GM18526 (cell line): ENCODE results near the gene AUTS2.

Experiments
- POLR2A ChIP-seq: IDR thresholded peaks from 3 replicates; pipeline ENCODE4 v1.6.1; 2011; ENCODE audit not compliant: insufficient read length; ENCODE audit errors: extremely low read depth

Gene AUTS2

GRCh38 chr7:70189776-70190175, 591.5 kb downstream of the AUTS2 start:
- TF ChIP-seq POLR2A = no peak

- TF ChIP-seq POLR2A = no peak
Observed at GRCh38 chr7:70190281-70190680, 592.0 kb downstream of the AUTS2 start.

DNA sequence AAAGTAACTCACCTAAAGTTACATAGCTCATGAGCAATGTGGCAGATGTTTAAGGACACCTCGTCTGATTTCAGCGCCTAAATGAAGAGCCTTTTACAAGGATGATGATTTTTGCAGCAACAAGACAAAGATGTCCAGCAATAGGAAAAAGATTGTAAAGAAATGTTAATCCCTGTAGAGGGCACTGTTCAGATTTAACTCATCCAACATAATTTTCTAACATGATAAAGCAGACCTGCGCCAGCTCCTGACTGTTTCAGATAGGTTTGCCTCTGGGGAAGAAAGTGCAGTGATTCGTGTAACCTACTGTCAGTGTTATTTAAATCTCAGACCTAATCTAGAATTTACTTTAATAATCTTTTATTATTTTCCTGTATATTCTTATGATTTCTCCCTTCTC, 595.2 kb downstream of the AUTS2 start:
- TF ChIP-seq POLR2A = no peak

DNA sequence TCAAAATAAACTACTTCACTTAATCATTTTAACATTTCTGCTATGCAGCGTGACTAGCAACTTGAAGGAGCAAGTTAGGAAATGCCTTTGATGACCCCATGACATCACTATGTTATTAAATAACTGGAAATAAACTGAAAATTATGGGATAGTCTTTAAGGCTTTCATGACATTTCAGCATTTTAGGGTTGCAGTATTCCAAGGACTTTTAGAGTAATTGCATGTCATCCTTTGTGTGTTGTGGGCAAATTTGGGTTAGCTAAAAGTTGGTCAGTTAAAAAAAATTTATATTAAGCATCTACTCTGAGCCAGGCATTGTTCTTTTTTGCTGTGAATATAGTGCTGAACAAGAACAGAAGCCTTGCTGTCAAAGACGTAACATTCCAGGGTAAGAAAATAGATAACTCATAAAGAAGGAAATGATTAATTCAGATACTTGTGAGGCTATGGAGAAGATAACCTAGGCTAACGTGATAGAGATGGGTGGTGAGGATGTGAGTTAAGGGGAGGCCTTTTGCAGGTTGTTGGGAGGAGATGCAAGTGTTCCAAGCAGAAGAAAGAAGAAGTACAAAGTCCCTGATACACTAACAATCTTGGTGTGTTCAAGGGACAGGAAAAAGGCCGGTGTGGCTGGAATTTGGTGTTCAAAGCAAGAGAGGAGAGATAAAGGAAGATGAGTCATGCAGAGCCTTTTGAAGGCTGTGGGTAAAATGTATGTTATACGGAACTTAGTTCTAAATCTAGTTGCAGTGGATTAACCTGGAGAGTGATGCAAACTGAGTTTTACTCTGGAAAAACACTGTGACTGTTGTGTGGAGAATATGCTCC, 610.2 kb downstream of the AUTS2 start:
- TF ChIP-seq POLR2A = no peak

GRCh38 chr7:70210200-70210935, 612.1 kb downstream of the AUTS2 start:
- no peak for TF ChIP-seq POLR2A

GRCh38 chr7:70210936-70211310, 612.6 kb downstream of the AUTS2 start:
- no peak for TF ChIP-seq POLR2A

DNA sequence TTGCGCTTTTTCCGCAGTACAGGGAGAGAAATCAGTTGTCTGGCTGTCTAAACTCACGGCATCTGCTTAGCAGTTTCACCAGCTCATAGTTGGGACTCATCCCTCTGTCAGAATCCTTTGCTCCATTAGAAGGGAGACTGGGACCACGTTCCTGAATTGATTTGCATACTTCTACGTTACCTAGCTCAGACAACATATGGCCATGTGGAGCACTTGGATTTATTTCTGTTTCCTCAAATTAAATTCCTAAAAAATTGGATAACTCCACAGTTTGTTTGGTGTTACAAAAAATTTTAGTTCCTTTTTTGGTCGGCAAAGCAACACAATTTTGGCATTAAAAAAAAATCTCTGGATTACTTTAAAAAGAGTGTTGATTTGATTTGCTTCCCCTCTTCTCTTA, 614.0 kb downstream of the AUTS2 start:
- TF ChIP-seq POLR2A = no peak

- no peak for TF ChIP-seq POLR2A
Observed at GRCh38 chr7:70214071-70214470, 615.8 kb downstream of the AUTS2 start.

DNA sequence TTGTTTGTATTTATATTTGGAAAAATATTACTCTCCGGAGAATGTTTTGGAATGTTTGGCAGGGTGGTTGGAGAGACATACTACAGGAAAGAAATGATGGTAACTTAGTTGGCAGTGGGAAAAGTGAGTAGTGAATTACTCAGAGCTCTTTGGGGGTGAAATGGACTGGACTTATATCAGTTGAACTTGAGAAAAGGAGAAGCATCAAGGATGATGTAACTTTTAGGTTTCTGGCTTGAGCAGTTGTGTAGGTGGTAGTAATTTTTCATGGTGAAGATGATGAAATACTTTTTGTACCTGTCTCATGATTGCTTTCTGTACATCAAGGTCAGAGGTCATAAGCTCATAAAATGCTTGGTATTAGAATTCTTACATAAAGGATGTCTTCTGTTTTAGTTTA, 617.2 kb downstream of the AUTS2 start:
- no peak for TF ChIP-seq POLR2A

GRCh38 chr7:70217571-70217970, 619.3 kb downstream of the AUTS2 start:
- TF ChIP-seq POLR2A = no peak

DNA sequence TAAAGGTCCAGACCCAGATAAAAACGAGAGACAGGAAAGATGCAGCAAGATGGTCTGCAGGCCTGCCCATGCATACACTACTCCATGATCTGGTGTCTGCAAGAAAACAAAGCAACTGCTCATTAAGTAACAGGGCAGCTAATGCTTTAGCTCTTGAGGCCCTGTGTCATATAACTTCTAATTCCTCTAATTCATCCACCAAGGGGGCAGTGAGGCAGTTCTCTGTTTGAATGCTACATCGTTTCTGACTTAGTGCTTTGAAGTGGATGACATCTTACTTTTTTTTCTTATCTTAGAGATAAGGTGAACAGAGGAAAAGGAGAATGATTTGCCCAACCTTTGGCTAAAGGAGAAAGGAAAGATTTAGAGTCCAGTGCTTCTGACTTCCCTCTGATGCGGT, 619.7 kb downstream of the AUTS2 start:
- TF ChIP-seq POLR2A = no peak

GRCh38 chr7:70219061-70219460, 620.8 kb downstream of the AUTS2 start:
- no peak for TF ChIP-seq POLR2A

DNA sequence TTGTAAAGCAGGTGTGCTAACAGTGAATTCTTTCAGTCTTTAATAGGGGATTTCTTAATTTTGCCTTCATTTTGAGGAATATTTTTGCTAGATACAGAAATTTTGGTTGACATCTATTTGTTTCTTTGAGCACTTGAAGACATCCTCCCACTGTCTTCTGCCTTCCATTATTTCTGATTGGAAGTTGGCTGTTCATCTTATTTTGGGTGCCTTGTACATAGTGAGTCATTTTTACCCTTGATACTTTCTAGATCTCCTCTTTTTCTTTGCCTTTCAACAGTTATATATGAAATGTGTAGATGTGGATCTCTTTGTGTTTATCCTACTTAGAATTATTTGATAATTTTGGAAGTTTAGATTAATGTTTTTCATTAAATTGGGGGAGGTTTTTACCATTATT, 631.0 kb downstream of the AUTS2 start:
- TF ChIP-seq POLR2A = no peak

- no peak for TF ChIP-seq POLR2A
Observed at GRCh38 chr7:70230761-70231160, 632.5 kb downstream of the AUTS2 start.

DNA sequence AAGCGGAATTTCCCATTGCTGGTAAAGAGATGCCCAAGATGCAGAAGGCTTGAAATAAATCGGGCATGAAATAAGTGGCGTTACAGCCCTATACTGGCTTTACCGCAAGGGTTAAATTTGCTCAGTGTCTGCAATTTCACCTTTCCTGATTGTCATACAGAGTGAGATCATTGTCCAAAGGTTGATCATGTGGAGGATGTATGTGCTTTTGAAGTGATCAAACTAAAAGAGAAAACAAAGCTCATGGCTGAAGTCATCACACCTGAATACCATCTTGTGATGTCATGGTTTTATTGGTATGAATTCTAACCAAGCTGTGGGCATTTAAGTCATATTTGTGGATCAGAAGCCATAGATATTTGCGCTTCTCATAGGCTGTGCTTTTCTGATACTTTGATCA, 635.5 kb downstream of the AUTS2 start:
- TF ChIP-seq POLR2A = no peak

- no peak for TF ChIP-seq POLR2A
Observed at GRCh38 chr7:70237256-70237655, 639.0 kb downstream of the AUTS2 start.

GRCh38 chr7:70237831-70238575, 639.7 kb downstream of the AUTS2 start:
- peak; percentile 23 for TF ChIP-seq POLR2A

- TF ChIP-seq POLR2A = no peak
Observed at GRCh38 chr7:70239918-70240317, 641.6 kb downstream of the AUTS2 start.
